ENCODE data around the gene ADGRV1. TPM values are rescaled to one million over a fixed set of nuclear protein-coding genes. Genes with fewer than 3 reads are reported as not detected.

The ADGRV1 gene
- total and polyA plus RNA-seq, 2 donors (not counting 3 experiments of a cell fraction or from before 2014, with no cell fraction given): 0.11 to 0.55 TPM

DNA sequence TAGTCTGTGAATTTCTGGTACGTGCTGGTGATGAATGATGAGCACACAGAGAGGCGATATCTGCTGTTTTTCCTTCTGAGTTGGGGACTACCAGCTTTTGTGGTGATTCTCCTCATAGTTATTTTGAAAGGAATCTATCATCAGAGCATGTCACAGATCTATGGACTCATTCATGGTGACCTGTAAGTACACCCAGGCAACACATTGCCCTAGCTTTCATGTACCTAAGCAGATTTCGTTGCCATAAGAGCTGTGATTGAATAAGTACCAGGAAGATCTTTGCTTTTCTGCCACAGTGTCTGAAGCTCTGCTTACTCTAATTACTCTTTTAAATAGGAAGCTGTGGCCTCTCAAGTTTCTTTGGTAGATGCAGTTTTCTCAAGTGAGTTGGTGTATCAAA lies 426.7 kb downstream of the ADGRV1 start:
- TF ChIP-seq GATA2 (IDR thresholded peaks at IDR 0.05; ENCODE audit: insufficient read depth, insufficient read length, low read depth, low read length): no peak
- TF ChIP-seq FOS (IDR thresholded peaks at IDR 0.05; ENCODE audit: borderline replicate concordance, insufficient read depth, low read length): no peak
- TF ChIP-seq EZH2 (IDR thresholded peaks at IDR 0.05; ENCODE audit: borderline replicate concordance, low read depth, low read length, severe bottlenecking): no peak
- no peak for TF ChIP-seq MYC (IDR thresholded peaks at IDR 0.05; ENCODE audit: low read depth, low read length)
- TF ChIP-seq, protein P1, sequence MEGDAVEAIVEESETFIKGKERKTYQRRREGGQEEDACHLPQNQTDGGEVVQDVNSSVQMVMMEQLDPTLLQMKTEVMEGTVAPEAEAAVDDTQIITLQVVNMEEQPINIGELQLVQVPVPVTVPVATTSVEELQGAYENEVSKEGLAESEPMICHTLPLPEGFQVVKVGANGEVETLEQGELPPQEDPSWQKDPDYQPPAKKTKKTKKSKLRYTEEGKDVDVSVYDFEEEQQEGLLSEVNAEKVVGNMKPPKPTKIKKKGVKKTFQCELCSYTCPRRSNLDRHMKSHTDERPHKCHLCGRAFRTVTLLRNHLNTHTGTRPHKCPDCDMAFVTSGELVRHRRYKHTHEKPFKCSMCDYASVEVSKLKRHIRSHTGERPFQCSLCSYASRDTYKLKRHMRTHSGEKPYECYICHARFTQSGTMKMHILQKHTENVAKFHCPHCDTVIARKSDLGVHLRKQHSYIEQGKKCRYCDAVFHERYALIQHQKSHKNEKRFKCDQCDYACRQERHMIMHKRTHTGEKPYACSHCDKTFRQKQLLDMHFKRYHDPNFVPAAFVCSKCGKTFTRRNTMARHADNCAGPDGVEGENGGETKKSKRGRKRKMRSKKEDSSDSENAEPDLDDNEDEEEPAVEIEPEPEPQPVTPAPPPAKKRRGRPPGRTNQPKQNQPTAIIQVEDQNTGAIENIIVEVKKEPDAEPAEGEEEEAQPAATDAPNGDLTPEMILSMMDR (IDR thresholded peaks at IDR 0.05; ENCODE audit: extremely low read depth in 1 of 2, insufficient read depth in 1 of 2, low read depth in 1 of 2, low read length in 2 of 2): no peak
- no peak for TF ChIP-seq POLR2A (IDR thresholded peaks at IDR 0.05; ENCODE audit: low read depth, low read length)
- TF ChIP-seq JUN (IDR thresholded peaks at IDR 0.05; ENCODE audit: borderline replicate concordance, insufficient read depth, insufficient read length, low read depth): no peak
- TF ChIP-seq, protein P2, sequence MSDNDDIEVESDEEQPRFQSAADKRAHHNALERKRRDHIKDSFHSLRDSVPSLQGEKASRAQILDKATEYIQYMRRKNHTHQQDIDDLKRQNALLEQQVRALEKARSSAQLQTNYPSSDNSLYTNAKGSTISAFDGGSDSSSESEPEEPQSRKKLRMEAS (IDR thresholded peaks at IDR 0.05; ENCODE audit: insufficient read depth, insufficient read length): no peak
- TF ChIP-seq POLR2AphosphoS5 (IDR thresholded peaks at IDR 0.05; ENCODE audit: insufficient read depth, low read depth, low read length): no peak
- H3K27me3 ChIP-seq (ENCODE audit: control insufficient read depth in 2 of 2, insufficient read depth in 2 of 2, low read length in 2 of 2): no peaks in the 10 kb centered on the region
- no peaks in the 10 kb centered on the region for H3K79me2 ChIP-seq (ENCODE audit: control insufficient read depth, insufficient read depth, low read length)
- H3K4me2 ChIP-seq (ENCODE audit: insufficient read depth, low read length): no peak overlapping the region
- H4K20me1 ChIP-seq (replicated peaks; ENCODE audit: control insufficient read depth, extremely low read depth, insufficient read depth, low read length): no peaks in the 10 kb centered on the region
- no peaks in the 10 kb centered on the region for H3K9me3 ChIP-seq (replicated peaks; ENCODE audit: control insufficient read depth, insufficient read depth, low read length)
- intact Hi-C loops (cut with micrococcal nuclease) (no loop called here), dilution Hi-C loops (cut with MboI; ENCODE audit: extremely low pct_ligation_motif_present, low sequenced_read_pairs) (no loop called here)
- H3K9ac ChIP-seq (replicated peaks; ENCODE audit: extremely low read depth, insufficient read depth, low read length): no peak overlapping the region
- H3K4me1 ChIP-seq (ENCODE audit: control insufficient read depth, extremely low read depth, insufficient read depth, low read length): no peaks in the 10 kb centered on the region
- DNase-seq (ENCODE audit: low read depth, low spot score) (no peak), FAIRE-seq (no peak)
- no peak overlapping the region for H3K4me3 ChIP-seq (replicated peaks in 1 of 3; ENCODE audit: insufficient read depth in 1 of 3, low read depth in 1 of 3, low read length in 3 of 3)
- no TSS peak for BruUV-seq (replicated peaks)
- no peaks in the 10 kb centered on the region for H3K36me3 ChIP-seq (ENCODE audit: control insufficient read depth in 2 of 2, extremely low read depth in 1 of 2, insufficient read depth in 2 of 2, low read length in 2 of 2)
- POLR2A ChIA-PET: no interaction called here
- H3K9me1 ChIP-seq (replicated peaks; ENCODE audit: control insufficient read depth, extremely low read depth, insufficient read depth, low read length): no peaks in the 10 kb centered on the region
- CTCF ChIA-PET: no interaction called here
- no peak overlapping the region for H2AFZ ChIP-seq (ENCODE audit: low read depth, low read length)
- H3K27ac ChIP-seq (ENCODE audit: insufficient read depth, low read depth, low read length): no peak overlapping the region
